Endothelial cell (in vitro differentiated cells): ENCODE measurements around the gene HNF4A. TPM values are rescaled to one million over a fixed set of nuclear protein-coding genes. Genes with fewer than 3 reads are reported as not detected.

Experiments used
- DNase-seq: peaks from one replicate; pipeline ENCODE4 v3.0.0; 2021; ENCODE audit warnings: low spot score
- H3K27ac Mint-ChIP-seq: one replicate; pipeline ENCODE4 v1.8.0; 2021; ENCODE audit warnings: mixed read lengths, inconsistent platforms; ENCODE audit not compliant: unreplicated experiment
- H3K27me3 Mint-ChIP-seq: one replicate; pipeline ENCODE4 v1.8.0; 2021; ENCODE audit warnings: mild to moderate bottlenecking, moderate library complexity, mixed read lengths, inconsistent platforms; ENCODE audit not compliant: unreplicated experiment
- H3K36me3 Mint-ChIP-seq: one replicate; pipeline ENCODE4 v1.8.0; 2021; ENCODE audit warnings: mild to moderate bottlenecking, low read depth, mixed read lengths, inconsistent platforms; ENCODE audit not compliant: unreplicated experiment
- H3K4me1 Mint-ChIP-seq: one replicate; pipeline ENCODE4 v1.8.0; 2021; ENCODE audit warnings: mild to moderate bottlenecking, mixed read lengths, inconsistent platforms; ENCODE audit not compliant: unreplicated experiment
- H3K4me3 Mint-ChIP-seq: one replicate; pipeline ENCODE4 v1.8.0; 2021; ENCODE audit warnings: mild to moderate bottlenecking, mixed read lengths, inconsistent platforms; ENCODE audit not compliant: unreplicated experiment
- H3K9me3 Mint-ChIP-seq: one replicate; pipeline ENCODE4 v1.8.0; 2021; ENCODE audit warnings: mixed read lengths, inconsistent platforms; ENCODE audit not compliant: unreplicated experiment
- total RNA-seq: library from RNA; stranded (reverse); fragmentation: NEBNext Ultra II Directional; extraction: Animal tissue kit (Norgen Biotek cat#: 25700); gene quantifications from one replicate; pipeline ENCODE4 v1.2.1, GENCODE V29; 2021; ENCODE audit not compliant: unreplicated experiment
- TF ChIP-seq, protein P1 (sequence below): fragments of 200-600 bp; sonication (generic); IDR thresholded peaks from one replicate; pipeline ENCODE4 v1.5.0; 2021; ENCODE audit warnings: antibody characterized with exemption; ENCODE audit not compliant: unreplicated experiment

HNF4A gene
- total RNA-seq, 1 donor from 2014 or later: not detected

DNA sequence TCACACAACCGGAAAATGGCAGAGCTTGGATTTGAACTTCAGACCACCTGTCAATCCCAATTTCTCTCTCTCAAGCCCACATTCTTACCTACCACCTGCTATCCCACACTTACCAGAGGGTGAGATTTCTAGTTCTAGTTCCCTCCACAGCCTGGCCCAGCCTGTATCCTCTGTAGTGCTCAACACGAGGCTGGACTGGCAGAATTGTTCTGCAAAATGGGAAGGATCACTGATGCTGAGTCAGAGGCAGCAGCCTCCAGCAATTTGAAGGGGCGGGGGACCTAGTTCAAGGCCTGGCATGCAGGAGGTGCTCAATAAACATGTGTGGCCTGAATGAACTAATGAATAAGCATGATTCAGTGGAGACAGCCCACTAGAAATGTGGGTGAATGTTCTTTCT is 66.6 kb downstream of the HNF4A start:
- Mint-ChIP-seq H3K9me3 (no peaks in the 10 kb centered on the region), H3K4me1 (no peaks in the 10 kb centered on the region), H3K27me3 (peaks cover 8% of the 10 kb centered on the region), H3K27ac (no peak overlapping the region), H3K36me3 (no peaks in the 10 kb centered on the region), H3K4me3 (no peak overlapping the region)
- TF ChIP-seq, protein P1, sequence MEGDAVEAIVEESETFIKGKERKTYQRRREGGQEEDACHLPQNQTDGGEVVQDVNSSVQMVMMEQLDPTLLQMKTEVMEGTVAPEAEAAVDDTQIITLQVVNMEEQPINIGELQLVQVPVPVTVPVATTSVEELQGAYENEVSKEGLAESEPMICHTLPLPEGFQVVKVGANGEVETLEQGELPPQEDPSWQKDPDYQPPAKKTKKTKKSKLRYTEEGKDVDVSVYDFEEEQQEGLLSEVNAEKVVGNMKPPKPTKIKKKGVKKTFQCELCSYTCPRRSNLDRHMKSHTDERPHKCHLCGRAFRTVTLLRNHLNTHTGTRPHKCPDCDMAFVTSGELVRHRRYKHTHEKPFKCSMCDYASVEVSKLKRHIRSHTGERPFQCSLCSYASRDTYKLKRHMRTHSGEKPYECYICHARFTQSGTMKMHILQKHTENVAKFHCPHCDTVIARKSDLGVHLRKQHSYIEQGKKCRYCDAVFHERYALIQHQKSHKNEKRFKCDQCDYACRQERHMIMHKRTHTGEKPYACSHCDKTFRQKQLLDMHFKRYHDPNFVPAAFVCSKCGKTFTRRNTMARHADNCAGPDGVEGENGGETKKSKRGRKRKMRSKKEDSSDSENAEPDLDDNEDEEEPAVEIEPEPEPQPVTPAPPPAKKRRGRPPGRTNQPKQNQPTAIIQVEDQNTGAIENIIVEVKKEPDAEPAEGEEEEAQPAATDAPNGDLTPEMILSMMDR: no peak
- no peak for DNase-seq

DNA sequence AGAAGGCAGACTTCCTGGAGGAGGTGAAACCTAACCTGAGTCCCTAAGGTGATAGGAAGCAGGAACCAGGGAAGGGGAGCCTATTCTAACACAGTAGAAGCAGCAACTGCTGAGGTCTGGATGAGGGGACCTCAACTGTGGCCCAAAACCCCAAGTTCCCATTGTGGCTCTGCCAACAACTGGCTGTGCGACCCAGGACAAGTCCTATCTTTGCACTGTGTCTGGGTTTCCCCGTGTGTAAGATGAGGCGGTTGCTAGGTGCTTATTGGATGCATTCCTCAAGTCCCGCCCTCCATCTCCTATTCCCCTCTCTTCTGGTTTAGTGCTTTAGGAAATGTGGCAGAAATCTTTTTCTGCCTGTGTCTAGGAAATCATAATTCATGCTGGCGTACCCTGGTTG is 68.0 kb downstream of the HNF4A start:
- TF ChIP-seq, protein P1: no peak
- Mint-ChIP-seq H3K27me3 (peaks cover 6% of the 10 kb centered on the region), H3K36me3 (no peaks in the 10 kb centered on the region), H3K4me3 (no peak overlapping the region), H3K4me1 (no peaks in the 10 kb centered on the region), H3K9me3 (no peaks in the 10 kb centered on the region), H3K27ac (no peak overlapping the region)
- no peak for DNase-seq

DNA sequence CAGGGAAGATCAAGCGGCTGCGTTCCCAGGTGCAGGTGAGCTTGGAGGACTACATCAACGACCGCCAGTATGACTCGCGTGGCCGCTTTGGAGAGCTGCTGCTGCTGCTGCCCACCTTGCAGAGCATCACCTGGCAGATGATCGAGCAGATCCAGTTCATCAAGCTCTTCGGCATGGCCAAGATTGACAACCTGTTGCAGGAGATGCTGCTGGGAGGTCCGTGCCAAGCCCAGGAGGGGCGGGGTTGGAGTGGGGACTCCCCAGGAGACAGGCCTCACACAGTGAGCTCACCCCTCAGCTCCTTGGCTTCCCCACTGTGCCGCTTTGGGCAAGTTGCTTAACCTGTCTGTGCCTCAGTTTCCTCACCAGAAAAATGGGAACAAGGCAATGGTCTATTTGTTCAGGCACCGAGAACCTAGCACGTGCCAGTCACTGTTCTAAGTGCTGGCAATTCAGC is 68.6 kb downstream of the HNF4A start:
- Mint-ChIP-seq H3K4me3 (no peak overlapping the region), H3K4me1 (no peaks in the 10 kb centered on the region), H3K27me3 (peaks cover 6% of the 10 kb centered on the region), H3K36me3 (no peaks in the 10 kb centered on the region), H3K9me3 (no peaks in the 10 kb centered on the region), H3K27ac (no peak overlapping the region)
- TF ChIP-seq, protein P1: no peak
- no peak for DNase-seq

DNA sequence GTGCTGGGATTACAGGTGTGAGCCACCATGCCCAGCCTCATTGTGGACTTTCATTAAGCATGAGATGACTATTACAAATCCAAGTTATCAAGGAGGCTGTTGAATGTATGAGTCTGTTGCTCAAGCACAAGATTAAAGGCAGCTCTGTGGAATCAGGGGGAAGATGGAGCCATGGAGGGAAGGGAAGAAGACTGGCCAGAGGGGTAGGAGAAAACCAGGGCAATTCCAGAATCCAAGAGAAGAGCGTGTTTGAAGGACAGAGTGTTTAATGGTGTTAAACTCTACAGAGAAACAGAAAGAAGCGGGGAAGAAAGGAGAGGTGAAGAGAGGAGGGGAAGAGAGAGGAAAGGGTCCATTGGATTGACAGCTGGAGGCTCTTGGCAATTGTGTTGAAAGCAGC is 70.4 kb downstream of the HNF4A start:
- TF ChIP-seq, protein P1: no peak
- Mint-ChIP-seq H3K4me1 (no peaks in the 10 kb centered on the region), H3K27ac (no peak overlapping the region), H3K4me3 (no peak overlapping the region), H3K36me3 (no peaks in the 10 kb centered on the region), H3K9me3 (no peaks in the 10 kb centered on the region), H3K27me3 (peaks cover 4% of the 10 kb centered on the region)
- DNase-seq: no peak

DNA sequence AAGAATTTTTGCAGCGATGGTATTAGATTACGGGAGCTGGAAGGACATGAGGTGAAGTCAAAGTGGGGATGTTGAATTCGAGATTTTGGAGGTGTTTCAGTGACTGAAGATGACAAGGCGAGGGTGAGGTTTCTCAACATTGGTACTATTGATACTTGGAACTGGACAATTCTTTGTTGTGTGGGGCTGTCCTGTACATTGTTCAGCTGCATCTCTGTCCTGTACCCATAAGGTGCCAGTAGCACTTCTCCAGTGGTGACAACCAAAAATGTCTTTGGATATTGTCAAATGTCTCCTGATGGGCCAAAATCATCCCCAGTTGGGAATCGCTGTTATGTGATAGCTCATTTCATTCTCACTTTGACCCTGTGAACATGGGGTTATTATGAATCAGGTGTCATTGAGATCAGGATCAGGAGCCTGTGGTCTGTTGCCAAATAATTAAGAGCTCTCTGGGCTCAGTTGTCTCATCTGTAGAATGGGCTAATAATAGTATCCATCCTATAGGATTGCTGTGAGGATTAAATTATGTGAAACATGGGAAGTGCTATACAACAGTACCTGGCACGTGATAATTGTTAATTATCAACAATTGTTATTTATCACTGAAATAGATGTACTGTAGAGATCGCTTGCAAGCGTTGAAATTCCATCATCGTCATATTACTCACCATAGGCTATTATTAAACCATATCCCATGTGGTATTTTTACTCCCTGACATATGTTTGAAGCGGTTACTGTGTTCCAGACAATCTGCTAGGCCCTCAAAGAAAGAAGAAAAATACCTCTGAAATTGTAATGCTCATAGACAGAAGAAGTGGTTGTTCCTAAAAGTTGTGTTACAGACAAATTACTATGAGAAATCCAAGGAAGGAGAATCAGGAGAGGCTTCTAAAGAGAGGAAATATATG is 71.6 kb downstream of the HNF4A start:
- Mint-ChIP-seq H3K4me1 (no peaks in the 10 kb centered on the region), H3K27ac (no peak overlapping the region), H3K4me3 (no peak overlapping the region), H3K9me3 (no peaks in the 10 kb centered on the region), H3K27me3 (peaks cover 7% of the 10 kb centered on the region), H3K36me3 (no peaks in the 10 kb centered on the region)
- TF ChIP-seq, protein P1: no peak
- DNase-seq: no peak
